Activated CD4-positive, alpha-beta T cell treated with anti-CD3 and anti-CD28 coated beads for 24 hours (primary cell): Measurements from ENCODE around the gene CSTB.
"Not testable (repeated sequence)": the region's sequence is repeated elsewhere in the genome, so short reads cannot be mapped to it uniquely, and the experiment has no call there.

Source experiments
- DNase-seq, 2 donors: peaks; one replicate each; pipeline ENCODE4 v3.0.0-alpha.2; 2020; ENCODE audit warnings: low read depth in 2 of 2

Gene CSTB, protein sequence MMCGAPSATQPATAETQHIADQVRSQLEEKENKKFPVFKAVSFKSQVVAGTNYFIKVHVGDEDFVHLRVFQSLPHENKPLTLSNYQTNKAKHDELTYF

DNA sequence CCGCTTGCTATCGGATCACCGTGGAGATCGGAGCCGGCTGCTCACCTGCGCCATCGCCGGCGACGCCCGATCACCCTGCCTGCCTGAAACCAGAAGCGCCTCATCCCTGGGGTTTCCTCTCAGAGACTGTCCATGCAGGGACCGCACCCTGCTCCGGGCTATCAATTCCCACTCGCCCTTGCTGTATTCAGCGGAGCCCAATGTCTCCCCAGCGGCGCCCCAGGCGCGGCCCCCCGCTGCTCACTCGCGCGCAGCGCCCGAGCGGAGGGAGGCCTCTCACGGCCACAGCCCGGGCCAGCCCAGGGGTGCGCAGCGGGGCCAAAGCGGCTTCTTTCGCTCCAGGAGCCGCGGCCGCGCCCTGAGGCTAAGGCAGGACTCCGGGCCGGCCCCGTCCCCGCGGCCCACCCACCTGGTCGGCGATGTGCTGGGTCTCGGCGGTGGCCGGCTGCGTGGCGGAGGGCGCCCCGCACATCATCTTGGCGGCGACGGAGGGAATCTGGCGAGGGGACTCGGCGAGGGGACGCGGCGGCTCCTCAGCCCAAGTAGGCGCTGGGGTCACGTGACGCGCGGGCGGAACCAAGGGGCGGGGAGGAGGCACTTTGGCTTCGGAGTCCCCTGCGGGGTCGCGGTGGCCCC, at the start of gene CSTB:
CSTB (minus strand) TSS at position 514 of the 636 bp plus-strand sequence; CDS start at position 475, 39 bp downstream.
- peak; percentile 75 to 77 for DNase-seq

DNA sequence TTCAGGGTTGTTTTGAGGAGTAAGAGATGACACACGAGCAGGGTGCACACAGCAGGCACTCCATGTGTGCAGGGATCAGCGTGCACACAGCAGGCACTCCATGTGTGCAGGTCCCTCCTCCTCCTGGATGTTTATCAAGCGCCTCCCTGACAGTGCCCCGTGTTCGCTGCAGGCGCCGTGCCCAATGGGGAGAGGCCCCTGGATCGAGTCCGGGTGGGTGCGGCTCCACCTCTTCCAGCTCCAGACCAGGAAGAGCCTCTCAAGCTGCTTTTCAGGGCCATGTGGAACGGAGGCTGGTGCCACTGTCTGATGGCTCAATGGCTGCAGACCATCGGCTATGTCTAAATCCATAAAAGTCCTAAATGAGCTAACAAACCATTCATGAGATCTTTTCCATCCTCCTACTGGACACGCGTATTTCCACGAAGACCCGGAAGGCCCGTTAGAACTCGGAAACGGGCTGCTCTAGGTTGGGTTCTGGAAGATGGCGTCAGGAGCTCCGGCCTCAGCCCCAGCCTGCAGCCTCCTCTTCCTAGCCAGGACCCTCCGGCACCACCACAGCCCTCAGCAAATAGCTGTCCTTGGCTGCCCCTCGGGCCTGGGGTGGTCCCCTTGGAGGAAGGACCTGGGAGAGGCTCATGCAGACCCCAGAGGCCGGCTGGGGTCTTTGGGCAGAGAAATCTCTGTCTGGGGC, 49.3 kb upstream of the CSTB start:
- no peak for DNase-seq

DNA sequence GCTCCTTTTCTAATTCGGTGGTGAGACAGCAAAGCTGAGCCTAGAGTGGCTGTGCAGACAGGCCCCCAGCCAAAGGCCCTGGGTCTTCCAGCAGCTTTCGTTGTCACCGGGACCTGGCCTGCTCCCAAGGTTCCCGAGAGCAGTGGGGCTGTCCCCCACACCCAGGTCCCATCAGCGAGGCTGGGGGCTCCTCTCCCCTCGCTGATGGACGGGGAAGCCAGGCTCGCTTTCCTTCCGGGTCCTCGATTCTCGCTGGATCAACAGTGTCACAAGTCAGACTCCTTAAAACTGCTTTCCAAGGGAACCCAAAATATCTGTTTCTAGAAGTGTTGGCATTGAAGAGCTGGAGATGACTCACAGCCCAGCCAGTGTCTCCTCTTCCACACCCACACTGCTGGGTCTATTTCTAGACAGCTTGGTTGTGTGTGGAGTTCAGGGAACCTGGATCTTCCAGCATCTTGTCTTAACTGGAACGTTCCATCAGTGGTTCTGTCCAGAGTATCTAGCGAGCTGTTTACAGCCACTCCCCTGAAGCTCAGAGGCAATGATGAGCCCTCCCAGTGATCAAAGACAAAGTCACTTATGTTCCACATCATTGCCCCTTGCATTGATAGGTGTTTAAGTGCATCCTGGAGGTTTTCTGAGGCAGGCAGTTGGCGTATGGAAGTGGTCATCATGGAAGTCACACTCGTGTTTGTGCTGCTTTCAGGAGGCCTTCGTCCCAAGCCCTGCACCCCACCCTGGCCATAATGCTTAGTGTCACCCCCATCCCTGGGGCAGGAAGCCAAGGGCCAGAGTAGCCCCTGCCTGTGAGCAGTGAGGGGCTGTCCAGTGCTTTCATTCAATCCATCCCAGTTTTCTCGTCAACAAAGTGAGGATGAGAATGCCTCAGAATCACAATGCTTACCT, 48.5 kb upstream of the CSTB start:
- DNase-seq = no peak

DNA sequence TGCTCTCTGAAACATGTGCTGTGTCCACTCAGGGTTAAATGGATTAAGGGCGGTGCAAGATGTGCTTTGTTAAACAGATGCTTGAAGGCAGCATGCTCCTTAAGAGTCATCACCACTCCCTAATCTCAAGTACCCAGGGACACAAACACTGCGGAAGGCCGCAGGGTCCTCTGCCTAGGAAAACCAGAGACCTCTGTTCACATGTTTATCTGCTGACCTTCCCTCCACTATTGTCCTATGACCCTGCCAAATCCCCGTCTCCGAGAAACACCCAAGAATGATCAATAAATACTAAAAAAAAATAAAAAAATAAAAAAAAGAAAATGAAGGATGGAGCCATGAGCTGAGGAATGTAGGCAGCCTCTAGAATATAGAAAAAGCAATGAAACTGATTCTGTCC, 46.6 kb upstream of the CSTB start:
- not testable (repeated sequence) for DNase-seq

DNA sequence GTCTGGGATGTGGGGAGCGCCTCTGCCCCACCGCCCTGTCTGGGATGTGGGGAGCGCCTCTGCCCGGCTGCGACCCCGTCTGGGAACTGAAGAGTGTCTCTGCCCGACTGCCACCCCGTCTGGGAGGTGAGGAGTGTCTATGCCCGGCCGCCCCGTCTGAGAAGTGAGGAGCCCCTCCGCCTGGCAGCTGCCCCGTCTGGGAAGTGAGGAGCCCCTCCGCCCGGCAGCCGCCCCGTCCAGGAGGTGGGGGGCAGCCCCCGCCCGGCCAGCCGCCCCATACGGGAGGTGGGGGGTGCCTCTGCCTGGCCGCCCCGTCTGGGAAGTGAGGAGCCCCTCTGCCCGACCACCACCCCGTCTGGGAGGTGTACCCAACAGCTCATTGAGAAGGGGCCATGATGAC, 46.1 kb upstream of the CSTB start:
- DNase-seq = not testable (repeated sequence)

DNA sequence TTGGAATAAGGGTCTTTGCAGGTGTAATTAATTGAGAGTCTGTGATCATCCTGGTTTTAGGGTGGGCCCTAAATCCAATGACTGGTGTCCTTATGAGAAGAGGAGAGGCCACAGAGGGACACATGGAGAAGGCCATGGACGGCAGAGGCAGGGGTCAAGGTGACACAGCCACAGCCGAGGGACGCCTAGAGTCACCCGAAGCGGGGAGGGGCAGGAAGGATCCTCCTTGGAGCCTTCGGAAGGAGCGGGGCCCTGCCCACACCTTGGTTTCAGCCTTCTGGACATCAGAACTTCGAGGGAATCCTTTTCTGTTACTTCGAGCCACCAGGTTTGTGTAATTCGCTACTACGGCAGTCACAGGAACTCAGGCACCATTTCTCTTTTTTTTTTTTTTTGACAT, 44.4 kb upstream of the CSTB start:
- no peak for DNase-seq

DNA sequence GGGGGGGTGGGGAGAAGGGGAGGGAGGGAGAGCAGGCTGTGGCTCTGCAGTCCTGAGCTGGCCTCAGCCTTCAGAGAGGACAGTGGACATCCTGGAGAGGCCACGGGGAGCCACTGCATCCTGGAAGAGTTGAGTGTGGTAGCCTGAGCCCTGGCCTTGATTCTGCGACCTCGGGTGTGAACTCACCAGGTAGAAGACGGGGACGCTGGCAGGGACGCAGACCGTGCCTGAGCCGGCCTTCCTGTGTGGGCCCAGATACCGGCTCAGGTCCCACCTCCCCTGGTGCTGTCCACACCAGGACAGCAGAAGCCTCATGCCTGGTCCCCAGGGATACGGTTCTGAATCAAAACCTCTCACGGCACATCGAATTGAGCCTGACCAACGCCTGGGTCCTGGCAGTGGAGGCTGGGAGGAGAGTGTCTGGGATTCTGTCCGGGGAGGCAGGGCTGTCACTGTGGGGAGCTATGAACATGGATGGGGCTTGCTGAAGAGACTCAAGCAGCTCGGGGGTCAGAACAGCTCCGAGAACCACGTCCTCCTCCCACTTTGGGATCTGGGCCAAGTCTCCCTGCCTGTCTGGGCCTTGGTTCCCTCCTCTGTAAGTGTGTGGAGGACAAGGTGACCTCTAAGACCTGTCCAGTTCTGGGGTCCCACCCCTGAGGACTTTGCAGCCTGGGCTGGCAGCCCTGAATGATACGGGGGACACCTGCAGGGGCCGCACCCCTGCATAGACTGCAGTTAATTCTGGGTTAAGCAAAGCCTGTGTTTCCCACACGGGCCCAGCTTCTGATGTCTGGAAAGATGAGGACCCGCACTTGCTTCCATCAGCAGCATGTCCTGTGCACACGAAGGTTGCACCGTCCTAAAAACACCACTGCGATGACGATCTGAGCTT, 43.6 kb upstream of the CSTB start:
- no peak for DNase-seq

DNA sequence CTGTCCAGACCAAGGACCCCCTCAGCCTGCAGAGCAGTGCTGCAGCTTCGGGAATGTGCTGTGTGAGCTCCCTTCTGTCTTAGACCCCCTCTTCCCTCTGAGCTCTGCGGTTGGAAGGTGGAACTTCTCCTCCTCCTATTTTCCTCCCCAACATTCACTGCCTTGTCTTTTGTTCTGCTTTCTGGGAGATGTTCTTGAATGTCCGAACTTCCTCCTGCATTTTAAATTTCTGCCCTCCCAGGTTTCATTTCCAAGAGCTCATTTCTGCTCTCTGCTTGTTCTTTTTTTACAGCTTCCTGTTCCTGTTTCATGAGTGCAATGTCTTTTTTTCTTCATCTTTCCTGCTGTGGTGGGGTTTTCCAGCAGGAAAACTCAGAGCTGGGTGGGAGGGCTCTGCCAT, 42.6 kb upstream of the CSTB start:
- no peak for DNase-seq

DNA sequence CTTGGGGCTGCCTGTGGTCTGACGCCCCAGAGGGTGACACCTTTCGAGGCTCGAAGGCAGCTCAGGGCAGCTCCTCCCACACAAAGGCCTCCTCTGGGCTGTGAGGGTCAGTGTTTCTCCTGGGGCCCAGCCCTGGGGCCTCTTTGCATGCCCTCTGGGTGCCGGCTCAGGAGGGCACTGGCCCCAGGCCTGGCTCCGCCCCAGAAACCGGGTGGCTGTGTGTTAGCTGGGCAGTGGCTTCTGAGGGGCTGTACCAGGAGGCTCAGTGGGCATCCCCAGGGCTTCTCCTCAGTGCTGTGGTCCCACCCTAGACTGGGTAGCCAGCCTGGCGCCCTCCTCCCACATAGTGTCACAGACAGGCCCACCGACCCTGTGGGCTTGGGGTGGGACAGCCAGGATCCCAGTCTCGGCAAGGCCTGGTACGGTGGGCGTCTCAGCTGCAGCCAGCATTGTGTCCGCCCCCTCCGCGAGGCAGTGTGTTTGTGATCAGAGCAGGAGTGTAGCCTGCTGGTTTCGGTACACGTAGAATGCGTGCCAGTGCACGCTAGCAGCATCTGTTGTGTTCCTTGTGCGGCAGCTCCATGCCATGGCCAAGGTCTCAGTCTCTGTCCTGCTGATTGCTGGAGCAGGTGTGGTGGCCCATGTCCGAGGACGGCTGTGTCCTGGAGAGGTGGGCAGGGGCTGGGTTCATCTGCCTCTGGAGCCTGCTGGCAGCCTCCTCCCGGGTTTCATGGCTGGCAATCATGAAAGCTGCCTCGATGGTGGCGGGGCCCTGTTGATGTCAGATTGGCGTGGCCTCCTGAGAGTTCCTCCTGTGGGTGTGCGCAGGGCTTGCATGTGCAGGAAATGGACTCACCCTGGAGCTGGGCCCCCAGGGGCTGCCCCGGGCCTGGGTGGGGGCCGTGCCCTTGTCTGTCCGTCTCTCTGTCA, 41.3 kb upstream of the CSTB start:
- no peak for DNase-seq

DNA sequence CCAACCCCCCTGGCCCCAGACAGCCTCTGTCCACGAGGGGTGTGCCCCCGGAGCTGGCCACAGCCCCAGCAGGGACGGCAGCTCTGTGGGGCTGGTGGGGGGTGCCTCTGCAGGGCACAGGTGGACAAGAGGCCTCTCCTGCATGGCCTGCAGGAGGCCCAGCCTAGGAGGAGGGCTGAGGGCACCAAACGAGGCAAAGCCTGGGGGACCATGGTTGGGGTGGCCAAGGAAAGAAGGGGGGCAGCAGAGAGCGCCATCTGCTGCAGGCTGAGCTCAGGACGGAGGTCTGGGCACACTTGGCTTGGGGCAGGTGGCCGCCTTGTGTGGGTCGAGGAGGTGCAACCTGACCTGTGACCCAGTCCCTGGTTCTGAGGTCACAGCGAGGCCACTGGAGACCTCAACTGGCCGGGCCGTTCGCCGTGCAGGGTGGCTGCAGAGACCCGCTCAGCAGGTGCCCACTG, 40.5 kb upstream of the CSTB start:
- no peak for DNase-seq

DNA sequence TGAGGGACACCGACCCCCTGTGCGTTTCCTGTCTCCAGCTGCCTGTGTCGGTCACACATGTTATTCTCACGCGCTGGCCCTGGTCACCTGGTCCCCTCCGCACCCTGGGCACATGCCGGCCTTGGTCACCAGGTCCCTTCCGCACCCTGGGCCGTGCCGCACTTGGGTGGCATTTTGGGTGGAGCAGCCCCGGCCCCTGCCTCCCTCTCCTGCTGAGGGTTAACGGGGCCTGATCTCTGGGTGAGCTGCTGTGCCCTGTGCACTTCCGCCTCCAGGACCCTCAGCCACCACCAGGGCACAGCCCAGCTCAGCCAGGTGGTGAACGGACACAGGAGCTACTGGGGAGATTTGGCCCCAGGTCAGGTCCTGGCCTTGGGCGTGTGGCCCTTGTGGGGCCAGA, 39.9 kb upstream of the CSTB start:
- no peak for DNase-seq

DNA sequence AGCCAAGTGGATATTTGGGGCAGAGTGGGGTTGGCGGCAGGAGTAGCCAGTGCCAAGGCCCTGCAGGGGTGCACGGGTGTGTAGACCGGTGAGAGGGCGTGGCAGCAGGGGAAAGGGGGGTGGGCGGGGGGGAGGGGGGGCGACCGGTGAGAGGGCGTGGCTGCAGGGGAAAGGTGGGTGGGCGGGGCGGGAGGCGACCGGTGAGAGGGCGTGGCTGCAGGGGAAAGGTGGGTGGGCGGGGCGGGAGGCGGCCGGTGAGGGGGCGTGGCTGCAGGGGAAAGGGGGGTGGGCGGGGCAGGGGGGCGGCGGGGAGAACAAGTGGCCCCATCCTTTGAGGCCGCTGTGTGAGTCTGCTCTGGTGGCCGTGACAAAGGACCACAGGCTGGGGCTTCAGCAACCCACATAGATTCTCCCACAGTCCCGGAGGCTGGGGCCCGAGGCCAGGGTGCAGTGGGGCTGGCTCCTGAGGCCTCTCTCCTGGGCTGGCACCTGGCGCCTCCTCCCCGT, 39.1 kb upstream of the CSTB start:
- DNase-seq = no peak

DNA sequence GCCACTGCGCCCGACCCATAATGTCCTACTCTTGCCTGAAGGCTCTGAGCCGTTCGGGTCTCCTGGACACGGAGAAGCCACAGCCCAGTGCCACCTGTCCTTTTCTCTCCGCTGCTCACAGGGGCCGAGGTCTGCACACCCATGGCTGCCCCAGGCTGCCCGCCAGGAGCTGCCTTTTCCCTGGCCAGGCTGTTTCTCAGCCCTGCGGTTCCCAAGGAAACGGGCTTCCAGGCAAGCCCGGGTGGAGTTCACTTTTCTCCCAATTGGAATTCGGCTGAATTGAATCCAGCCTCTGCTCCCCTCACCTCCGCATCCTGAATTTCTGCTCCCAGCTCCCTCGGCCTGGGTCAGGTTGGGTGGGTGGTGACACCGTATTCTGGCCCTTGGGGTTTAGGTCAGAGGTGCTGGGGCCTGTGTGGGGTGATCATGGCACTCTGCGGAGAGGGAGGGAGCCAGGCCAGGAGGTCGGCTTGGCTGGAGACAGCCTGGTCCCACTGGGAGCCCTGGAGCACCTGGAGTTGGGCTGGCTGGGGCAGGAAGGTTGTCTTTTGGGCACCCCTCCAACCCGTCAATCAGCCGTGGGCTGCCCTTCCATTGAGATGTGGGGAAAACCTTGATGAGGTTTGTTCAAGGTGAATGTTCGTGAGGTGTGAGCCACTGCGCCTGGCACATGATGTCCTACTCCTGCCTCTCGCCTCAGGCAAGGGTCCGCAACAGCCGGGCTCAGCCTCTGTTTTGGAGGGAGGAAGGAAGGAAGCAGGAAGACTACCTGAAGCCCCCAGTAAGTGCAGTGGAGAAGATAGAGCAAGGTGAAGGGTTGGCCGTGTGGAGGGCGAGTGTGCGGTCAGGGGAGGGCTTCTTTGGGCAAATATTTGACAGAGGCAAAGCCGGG, 38.4 kb upstream of the CSTB start:
- DNase-seq = no peak

DNA sequence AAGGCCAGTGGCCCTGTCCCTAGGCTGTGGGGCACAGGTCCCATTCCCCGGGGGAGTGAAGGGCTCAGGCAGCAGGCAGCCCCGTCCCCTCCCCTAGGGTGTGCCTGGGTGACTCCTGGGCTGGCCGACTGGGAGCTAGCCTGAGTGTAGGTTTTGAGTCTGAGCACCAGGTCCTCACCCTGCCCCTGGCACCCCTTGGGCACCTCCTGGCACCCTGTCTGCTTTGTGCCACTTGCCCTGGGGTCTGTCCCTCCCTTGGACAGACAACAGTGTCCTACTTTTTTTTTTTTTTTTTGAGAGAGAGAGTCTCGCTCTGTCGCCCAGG, 37.5 kb upstream of the CSTB start:
- no peak for DNase-seq

DNA sequence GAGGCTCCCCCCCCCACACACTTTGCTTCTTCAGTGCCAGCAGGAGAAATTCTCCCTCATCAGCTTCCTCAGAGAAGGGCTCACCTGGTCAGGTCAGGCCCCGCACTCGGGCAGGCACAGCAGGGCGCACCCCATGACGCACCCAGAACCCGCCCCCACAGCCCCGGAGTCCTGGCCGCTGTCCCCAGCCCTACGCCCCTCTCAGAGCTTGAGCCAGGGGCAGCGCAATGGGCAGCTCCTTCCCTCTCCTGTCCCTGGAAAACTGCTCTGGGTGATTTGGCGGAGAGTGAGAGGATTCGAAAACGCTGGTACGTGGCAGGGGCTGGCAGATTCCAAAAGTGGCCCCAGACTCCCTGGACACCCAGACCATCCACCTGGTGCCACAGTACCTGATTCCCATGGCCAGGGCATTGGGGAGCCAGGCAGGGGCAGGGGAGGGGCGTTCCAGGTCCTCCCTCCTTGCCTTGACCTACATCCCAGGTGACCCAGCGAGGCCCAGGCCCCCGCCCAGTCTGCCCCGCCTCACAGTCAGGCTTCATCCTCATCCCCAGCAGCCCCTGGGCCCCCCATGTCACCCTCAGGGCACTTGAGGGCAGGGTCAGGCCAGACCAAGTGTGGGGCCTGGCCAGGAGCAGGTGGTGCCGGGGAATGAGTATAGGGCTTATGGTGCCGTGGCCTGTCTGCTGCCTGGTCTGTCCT, 37.0 kb upstream of the CSTB start:
- no peak for DNase-seq

DNA sequence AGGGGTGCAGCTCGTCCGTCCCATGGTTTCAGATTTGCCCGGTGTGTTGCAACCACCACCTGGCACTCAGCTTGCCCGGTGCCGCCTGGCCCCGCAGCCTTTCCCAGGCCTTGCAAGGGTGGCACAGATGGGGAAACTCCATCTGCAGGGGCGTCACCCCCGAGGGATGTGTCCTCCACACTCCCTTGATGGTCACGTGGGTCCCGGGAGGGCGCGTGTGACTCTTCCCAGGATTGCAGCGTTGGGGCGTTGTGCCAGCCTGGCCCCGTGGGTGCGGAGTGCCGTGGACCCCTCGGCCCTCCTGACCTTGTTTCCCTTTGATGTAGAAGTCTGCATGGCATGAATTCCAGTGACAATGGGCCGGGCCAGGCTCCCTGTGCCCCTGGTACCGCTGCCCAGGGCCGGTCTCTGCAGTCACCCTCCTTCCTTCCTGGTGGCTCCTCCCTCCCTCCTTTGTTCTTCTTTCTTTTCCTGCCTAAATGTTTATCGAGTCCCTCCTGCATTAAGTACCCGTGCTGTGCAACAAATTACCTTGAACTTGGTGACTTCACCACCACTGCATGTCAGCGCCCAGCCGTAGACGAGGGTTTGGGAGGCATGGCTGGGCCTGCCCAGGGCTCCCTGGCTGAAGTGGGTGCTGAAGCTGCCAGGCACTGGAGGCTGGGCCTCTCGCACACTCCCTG, 36.2 kb upstream of the CSTB start:
- no peak for DNase-seq

DNA sequence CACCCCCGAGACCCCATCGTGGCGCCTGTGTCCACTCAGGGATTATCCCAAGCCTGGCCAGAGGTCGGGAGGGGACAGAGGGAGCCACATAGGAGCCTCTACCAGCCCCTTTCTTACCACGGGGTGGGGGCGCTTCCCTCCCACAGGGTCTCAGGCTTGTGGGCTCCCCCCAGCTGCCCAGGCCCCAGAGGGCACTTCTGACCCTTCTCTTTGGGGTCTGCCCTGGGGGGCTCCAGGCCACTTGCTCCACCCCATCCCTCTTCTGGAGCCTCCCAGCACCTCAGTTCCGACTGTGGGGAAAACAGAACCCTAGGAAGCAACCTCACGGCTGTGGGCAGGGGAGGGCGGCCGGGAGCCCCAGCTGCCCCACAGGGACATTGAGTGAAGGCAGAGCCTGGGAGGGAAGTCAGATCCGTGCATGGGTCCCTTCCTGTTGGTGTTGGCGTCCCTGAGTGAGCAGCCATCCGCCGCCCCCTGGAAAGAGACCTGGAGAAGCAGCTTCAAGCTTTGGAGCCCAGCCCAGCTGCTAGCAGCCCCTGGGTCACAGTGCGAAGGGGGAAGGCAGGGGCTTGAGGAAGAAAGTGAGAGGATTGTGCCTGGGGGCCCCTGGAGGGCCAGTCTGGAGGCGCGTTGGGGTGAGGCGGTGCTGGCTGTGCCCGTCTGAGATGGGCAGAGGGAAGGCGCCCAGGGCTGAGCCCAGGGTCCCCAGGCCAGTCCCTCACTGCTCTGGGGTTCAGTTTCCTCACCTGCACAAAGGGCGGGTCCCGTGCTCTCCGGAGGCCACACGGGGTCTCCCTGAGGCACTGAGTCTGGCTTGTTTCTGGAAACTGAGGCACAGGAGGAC, 35.4 kb upstream of the CSTB start:
- DNase-seq = no peak
